GM12878 (cell line): ENCODE measurements around the gene ADM. TPM values are rescaled to one million over a fixed set of nuclear protein-coding genes. Genes with fewer than 3 reads are reported as not detected.

Experiments used
- ATAC-seq: fragments of 200-7000 bp; cut with Tn5 transposase; 3 replicates; pipeline ENCODE4 v1.9.1; 2020; ENCODE audit warnings: mild to moderate bottlenecking, moderate library complexity
- BruUV-seq: library from RNA; stranded (reverse); fragments of 400-500 nt; replicated peaks from 2 replicates; lab custom pipeline; 2021; lab: Mats Ljungman, UMichigan
- CTCF ChIA-PET: fragments of 300-600 bp; sonication (Branson Sonifier 250); formaldehyde crosslinking; extraction: SDS; loops from one replicate; lab custom pipeline; 2021; ENCODE audit warnings: inconsistent platforms; lab: Yijun Ruan, JAX
- POLR2A ChIA-PET: fragments of 350-600 bp; formaldehyde crosslinking; extraction: SDS; loops from one replicate; lab custom pipeline; 2021; ENCODE audit warnings: inconsistent platforms; lab: Charles Lee
- RAD21 ChIA-PET: fragments of 300-600 bp; sonication (Branson Sonifier 250); formaldehyde crosslinking; loops from one replicate; lab custom pipeline; 2023; ENCODE audit warnings: antibody characterized with exemption; ENCODE audit not compliant: unreplicated experiment; lab: Charles Lee
- SMC1A ChIA-PET: fragments of 300-600 bp; sonication (Branson Sonifier 250); formaldehyde crosslinking; loops from one replicate; lab custom pipeline; 2023; ENCODE audit not compliant: unreplicated experiment, uncharacterized antibody; lab: Charles Lee
- DNase-seq: peaks from one replicate; pipeline ENCODE4 v3.0.0-alpha.2; 2011; ENCODE audit warnings: low read depth, low spot score
- FAIRE-seq: peaks from 3 replicates; lab custom pipeline; 2011; peaks lifted over from hg19 to GRCh38; lab: Jason Lieb, UNC
- H2AFZ ChIP-seq: 2 replicates; pipeline ENCODE4 v1.6.0; 2011; ENCODE audit warnings: low read depth, low read length, control low read depth; ENCODE audit not compliant: control insufficient read depth
- H3K27ac ChIP-seq: 2 replicates; pipeline ENCODE4 v1.5.1; 2011; ENCODE audit warnings: control low read depth; ENCODE audit not compliant: control insufficient read depth, insufficient read depth
- H3K27me3 ChIP-seq, 2 experiments: replicated peaks in 1 of 2; 2 replicates each; pipeline versions ENCODE4 v1.6.0 to v1.6.1; 2011; ENCODE audit warnings: low read length in 1 of 2; ENCODE audit not compliant: control insufficient read depth in 2 of 2, insufficient read depth in 2 of 2
- H3K36me3 ChIP-seq, 2 experiments: 2 replicates each; pipeline ENCODE4 v1.5.1; 2011; ENCODE audit warnings: low read length in 1 of 2; ENCODE audit not compliant: control insufficient read depth in 2 of 2, insufficient read depth in 2 of 2
- H3K4me1 ChIP-seq: 2 replicates; pipeline ENCODE4 v1.6.1; 2011; ENCODE audit warnings: mild to moderate bottlenecking, low read length, moderate library complexity, mixed read lengths; ENCODE audit not compliant: control insufficient read depth, insufficient read depth
- H3K4me2 ChIP-seq: 2 replicates; pipeline ENCODE4 v1.6.0; 2011; ENCODE audit warnings: control low read depth; ENCODE audit not compliant: control insufficient read depth, insufficient read depth
- H3K4me3 ChIP-seq: fragments of 200-600 bp; sonication (generic); 2 replicates; pipeline ENCODE4 v1.5.1; 2016
- H3K79me2 ChIP-seq: 2 replicates; pipeline ENCODE4 v1.6.0; 2011; ENCODE audit warnings: low read length; ENCODE audit not compliant: control insufficient read depth, insufficient read depth
- H3K9ac ChIP-seq: 2 replicates; pipeline ENCODE4 v1.8.0; 2011; ENCODE audit warnings: low read length, control low read depth, mixed read lengths; ENCODE audit not compliant: control insufficient read depth, insufficient read depth
- H3K9me3 ChIP-seq: replicated peaks from 3 replicates; pipeline ENCODE4 v1.5.1; 2011; ENCODE audit warnings: mild to moderate bottlenecking, low read length; ENCODE audit not compliant: control insufficient read depth, insufficient read depth
- H4K20me1 ChIP-seq: 2 replicates; pipeline ENCODE4 v1.6.0; 2011; ENCODE audit not compliant: control insufficient read depth, insufficient read depth
- CBX5 ChIP-seq: sonication (generic); IDR thresholded peaks from 2 replicates; pipeline ENCODE4 v1.6.1; 2016; ENCODE audit warnings: low read depth, moderate library complexity, mild to moderate bottlenecking, inconsistent platforms
- CREM ChIP-seq: IDR thresholded peaks from 2 replicates; pipeline ENCODE4 v1.6.1; 2014; ENCODE audit warnings: antibody characterized with exemption, low read depth
- RFX5 ChIP-seq: IDR thresholded peaks from 2 replicates; pipeline ENCODE4 v1.6.1; 2011; ENCODE audit warnings: low read depth, low read length, improper control_type of control experiment
- ZNF217 ChIP-seq: fragments of 450-650 bp; IDR thresholded peaks from 2 replicates; pipeline ENCODE4 v1.6.1; 2017; ENCODE audit warnings: antibody characterized with exemption, mild to moderate bottlenecking
- WGBS: methylation state at CpG from one replicate; pipeline ENCODE4 v1.1.6; 2016; ENCODE audit warnings: low lambda C conversion rate; ENCODE audit not compliant: insufficient replicate concordance, insufficient coverage; ENCODE audit errors: missing lambda C conversion rate; 5-methylcytosine and 5-hydroxymethylcytosine counted together
- in situ Hi-C: fragments of 300-500 bp; cut with MboI; formaldehyde crosslinking; loops from 9 replicates; pipeline ENCODE4 v1.14.3; 2018; ENCODE audit warnings: mixed read lengths
- intact Hi-C: fragments of 100-400 bp; cut with micrococcal nuclease; formaldehyde crosslinking; loops from one replicate; pipeline ENCODE4 v1.14.2; 2022; ENCODE audit not compliant: unreplicated experiment
- polyA plus RNA-seq, 11 experiments: library from polyadenylated mRNA; depleted of rRNA in 4 of 11; unstranded in 6 of 11; stranded (reverse) in 5 of 11; fragments of >200 nt; fragmentation: Nextera tagmentation in 4 of 11; fragmentation: Illumina TruSeq in 1 of 11; extraction: Ambion mirVana in 4 of 11; extraction: Trizol in 1 of 11; gene quantifications; 1 replicate in 1 of 11; 2 replicates in 10 of 11; pipeline versions ENCODE4 v1.2.1 to v1.2.3, GENCODE V29; 2011 to 2016; ENCODE audit warnings: inconsistent platforms in 2 of 11, missing spikeins in 2 of 11, low read depth in 1 of 11
- total RNA-seq, 4 experiments: library from RNA; depleted of rRNA in 3 of 4; stranded (reverse); fragments of >200 nt in 3 of 4; fragmentation: Illumina TruSeq in 1 of 4; extraction: Trizol in 1 of 4; gene quantifications; 2 replicates each; pipeline versions ENCODE4 v1.2.1 to v1.2.3, GENCODE V29; 2013 to 2021
- TF ChIP-seq, protein P1 (sequence below), 3 experiments: IDR thresholded peaks in 2 of 3; conservative IDR thresholded peaks in 1 of 3; 2 replicates each; pipeline ENCODE4 v1.5.1; 2011; ENCODE audit warnings: low read depth in 3 of 3, low read length in 3 of 3, mild to moderate bottlenecking in 3 of 3, control low read depth in 2 of 3, moderate library complexity in 2 of 3, inconsistent platforms in 1 of 3, mixed read lengths in 1 of 3; ENCODE audit not compliant: control insufficient read depth in 2 of 3, insufficient read depth in 1 of 3; ENCODE audit errors: extremely low read depth in 1 of 3
- TF ChIP-seq, protein P2 (sequence below): fragments of 450-650 bp; IDR thresholded peaks from 2 replicates; pipeline ENCODE4 v1.6.1; 2017; ENCODE audit warnings: mild to moderate bottlenecking
- TF ChIP-seq, protein P3 (sequence below): fragments of 450-650 bp; formaldehyde crosslinking; IDR thresholded peaks from 2 replicates; pipeline ENCODE4 v1.5.0; 2022; ENCODE audit warnings: mild to moderate bottlenecking, missing genetic modification characterization

The ADM gene
- total and polyA plus RNA-seq, 10 of the 15 experiments (the other 5 are each of a cell fraction or from before 2014, with no cell fraction given), result 0.11 to 4.2 (median 0.21) TPM; not detected in 7

DNA sequence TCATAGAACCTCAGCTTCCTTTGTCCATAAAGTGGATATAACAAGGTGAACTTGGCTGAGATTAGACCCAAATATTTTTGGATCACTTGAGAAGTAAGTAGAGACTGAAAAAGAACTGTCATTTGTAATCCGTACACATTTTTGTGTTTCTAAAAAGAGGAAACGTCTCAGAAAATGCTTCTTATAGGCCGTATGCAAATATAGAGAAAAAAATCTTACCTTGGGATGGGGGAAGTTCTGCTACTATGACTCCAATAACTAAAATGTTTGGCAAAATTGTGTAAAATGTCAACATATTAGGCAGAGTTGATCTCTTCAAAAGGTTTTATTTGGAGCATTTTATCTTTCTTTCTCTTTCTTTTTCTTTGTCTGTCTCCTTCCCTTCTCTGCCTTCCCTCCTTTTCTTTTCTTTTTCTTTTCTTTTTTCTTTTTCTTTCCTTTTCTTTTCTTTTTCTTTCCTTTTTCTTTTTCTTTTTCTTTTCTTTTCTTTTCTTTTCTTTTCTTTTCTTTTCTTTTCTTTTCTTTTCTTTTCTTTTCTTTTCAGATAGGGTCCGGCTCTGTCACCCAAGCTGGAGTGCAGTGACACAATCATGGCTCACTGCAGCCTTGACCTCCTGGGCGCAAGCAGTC lies 48.2 kb downstream of the ADM start:
- 10% methylated on average over 5 of the region's 5 CpGs for WGBS
- no peaks in the 10 kb centered on the region for H3K4me1 ChIP-seq
- no peak overlapping the region for H3K4me3 ChIP-seq
- intact Hi-C loops (no loop called here), in situ Hi-C loops (no loop called here)
- H3K4me2 ChIP-seq, result no peak overlapping the region
- no peak for FAIRE-seq
- no peak overlapping the region for H3K27ac ChIP-seq
- ChIA-PET CTCF (interaction anchor here (2.3 kb wide), 1 partner anchor 14 kb away, joined by 7 read pairs; no protein-coding TSS in a partner anchor), SMC1A (no interaction called here), RAD21 (no interaction called here), POLR2A (no interaction called here)
- H3K36me3 ChIP-seq, result no peaks in the 10 kb centered on the region
- H3K79me2 ChIP-seq, result no peaks in the 10 kb centered on the region
- H3K27me3 ChIP-seq, result peaks cover 0 to 3% of the 10 kb centered on the region in 2 experiments; a peak in 1 of 4 replicates
- no peak for ATAC-seq
- no peak for DNase-seq
- H2AFZ ChIP-seq, result no peak overlapping the region; the same call in 1 of the 2 replicates
- H3K9ac ChIP-seq, result no peak overlapping the region
- no peaks in the 10 kb centered on the region for H4K20me1 ChIP-seq
- no TSS peak for BruUV-seq
- no peaks in the 10 kb centered on the region for H3K9me3 ChIP-seq
- TF ChIP-seq, protein P1, sequence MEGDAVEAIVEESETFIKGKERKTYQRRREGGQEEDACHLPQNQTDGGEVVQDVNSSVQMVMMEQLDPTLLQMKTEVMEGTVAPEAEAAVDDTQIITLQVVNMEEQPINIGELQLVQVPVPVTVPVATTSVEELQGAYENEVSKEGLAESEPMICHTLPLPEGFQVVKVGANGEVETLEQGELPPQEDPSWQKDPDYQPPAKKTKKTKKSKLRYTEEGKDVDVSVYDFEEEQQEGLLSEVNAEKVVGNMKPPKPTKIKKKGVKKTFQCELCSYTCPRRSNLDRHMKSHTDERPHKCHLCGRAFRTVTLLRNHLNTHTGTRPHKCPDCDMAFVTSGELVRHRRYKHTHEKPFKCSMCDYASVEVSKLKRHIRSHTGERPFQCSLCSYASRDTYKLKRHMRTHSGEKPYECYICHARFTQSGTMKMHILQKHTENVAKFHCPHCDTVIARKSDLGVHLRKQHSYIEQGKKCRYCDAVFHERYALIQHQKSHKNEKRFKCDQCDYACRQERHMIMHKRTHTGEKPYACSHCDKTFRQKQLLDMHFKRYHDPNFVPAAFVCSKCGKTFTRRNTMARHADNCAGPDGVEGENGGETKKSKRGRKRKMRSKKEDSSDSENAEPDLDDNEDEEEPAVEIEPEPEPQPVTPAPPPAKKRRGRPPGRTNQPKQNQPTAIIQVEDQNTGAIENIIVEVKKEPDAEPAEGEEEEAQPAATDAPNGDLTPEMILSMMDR (IDR thresholded peaks at IDR 0.05 in 2 of 3, conservative IDR thresholded peaks at IDR 0.05 in 1 of 3; ENCODE audit: control insufficient read depth in 2 of 3, extremely low read depth in 1 of 3, insufficient read depth in 1 of 3, low read depth in 3 of 3, low read length in 3 of 3), result no peak

DNA sequence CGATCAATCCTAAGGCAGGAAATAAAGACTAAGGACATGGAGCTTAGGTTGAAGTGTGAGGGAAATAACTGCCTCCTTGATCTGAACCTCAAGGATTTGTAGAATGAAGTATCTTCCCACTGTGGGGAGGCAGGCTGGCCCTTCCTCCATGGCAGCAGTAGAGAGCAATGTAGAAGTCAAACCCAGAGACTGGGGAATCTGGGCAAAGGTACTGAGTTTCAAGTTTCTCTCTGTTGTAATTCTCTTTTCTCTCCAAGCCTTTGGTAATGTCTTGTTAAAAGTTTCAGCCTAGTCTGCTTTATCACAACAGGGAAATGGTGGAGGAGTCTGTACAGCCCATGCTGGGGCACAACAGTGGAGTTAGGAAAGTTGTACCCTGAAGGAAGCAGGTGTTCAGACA lies 49.5 kb downstream of the ADM start:
- ChIA-PET SMC1A (interaction anchor here (1.9 kb wide), 1 partner anchor 12 kb away, joined by 5 read pairs; no protein-coding TSS in a partner anchor), POLR2A (no interaction called here), CTCF (interaction anchor here (1.2 to 4.0 kb wide), 2 partner anchors 12 to 25 kb away, joined by 3 to 27 read pairs; no protein-coding TSS in a partner anchor), RAD21 (interaction anchor here (0.5 kb wide), 1 partner anchor 25 kb away, joined by 3 read pairs; no protein-coding TSS in a partner anchor)
- H3K4me3 ChIP-seq, result no peak overlapping the region
- BruUV-seq, result no TSS peak
- H4K20me1 ChIP-seq, result no peaks in the 10 kb centered on the region
- ATAC-seq (no peak), DNase-seq (no peak), FAIRE-seq (no peak)
- WGBS, result 46% methylated on average over 1 of the region's 1 CpG
- no peaks in the 10 kb centered on the region for H3K36me3 ChIP-seq
- no peaks in the 10 kb centered on the region for H3K4me1 ChIP-seq
- no peak overlapping the region for H3K9ac ChIP-seq
- H3K9me3 ChIP-seq, result no peaks in the 10 kb centered on the region
- no peak overlapping the region for H3K4me2 ChIP-seq
- in situ Hi-C loops (no loop called here), intact Hi-C loops (no loop called here)
- H2AFZ ChIP-seq, result no peak overlapping the region
- H3K27ac ChIP-seq, result no peak overlapping the region
- H3K79me2 ChIP-seq, result no peaks in the 10 kb centered on the region
- peaks cover 0 to 8% of the 10 kb centered on the region in 2 experiments; a peak in 1 of 4 replicates for H3K27me3 ChIP-seq
- TF ChIP-seq CREM (no peak), CBX5 (no peak), ZNF217 (no peak), RFX5 (no peak)
- TF ChIP-seq, protein P2, sequence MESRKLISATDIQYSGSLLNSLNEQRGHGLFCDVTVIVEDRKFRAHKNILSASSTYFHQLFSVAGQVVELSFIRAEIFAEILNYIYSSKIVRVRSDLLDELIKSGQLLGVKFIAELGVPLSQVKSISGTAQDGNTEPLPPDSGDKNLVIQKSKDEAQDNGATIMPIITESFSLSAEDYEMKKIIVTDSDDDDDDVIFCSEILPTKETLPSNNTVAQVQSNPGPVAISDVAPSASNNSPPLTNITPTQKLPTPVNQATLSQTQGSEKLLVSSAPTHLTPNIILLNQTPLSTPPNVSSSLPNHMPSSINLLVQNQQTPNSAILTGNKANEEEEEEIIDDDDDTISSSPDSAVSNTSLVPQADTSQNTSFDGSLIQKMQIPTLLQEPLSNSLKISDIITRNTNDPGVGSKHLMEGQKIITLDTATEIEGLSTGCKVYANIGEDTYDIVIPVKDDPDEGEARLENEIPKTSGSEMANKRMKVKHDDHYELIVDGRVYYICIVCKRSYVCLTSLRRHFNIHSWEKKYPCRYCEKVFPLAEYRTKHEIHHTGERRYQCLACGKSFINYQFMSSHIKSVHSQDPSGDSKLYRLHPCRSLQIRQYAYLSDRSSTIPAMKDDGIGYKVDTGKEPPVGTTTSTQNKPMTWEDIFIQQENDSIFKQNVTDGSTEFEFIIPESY, result no peak
- TF ChIP-seq, protein P3, sequence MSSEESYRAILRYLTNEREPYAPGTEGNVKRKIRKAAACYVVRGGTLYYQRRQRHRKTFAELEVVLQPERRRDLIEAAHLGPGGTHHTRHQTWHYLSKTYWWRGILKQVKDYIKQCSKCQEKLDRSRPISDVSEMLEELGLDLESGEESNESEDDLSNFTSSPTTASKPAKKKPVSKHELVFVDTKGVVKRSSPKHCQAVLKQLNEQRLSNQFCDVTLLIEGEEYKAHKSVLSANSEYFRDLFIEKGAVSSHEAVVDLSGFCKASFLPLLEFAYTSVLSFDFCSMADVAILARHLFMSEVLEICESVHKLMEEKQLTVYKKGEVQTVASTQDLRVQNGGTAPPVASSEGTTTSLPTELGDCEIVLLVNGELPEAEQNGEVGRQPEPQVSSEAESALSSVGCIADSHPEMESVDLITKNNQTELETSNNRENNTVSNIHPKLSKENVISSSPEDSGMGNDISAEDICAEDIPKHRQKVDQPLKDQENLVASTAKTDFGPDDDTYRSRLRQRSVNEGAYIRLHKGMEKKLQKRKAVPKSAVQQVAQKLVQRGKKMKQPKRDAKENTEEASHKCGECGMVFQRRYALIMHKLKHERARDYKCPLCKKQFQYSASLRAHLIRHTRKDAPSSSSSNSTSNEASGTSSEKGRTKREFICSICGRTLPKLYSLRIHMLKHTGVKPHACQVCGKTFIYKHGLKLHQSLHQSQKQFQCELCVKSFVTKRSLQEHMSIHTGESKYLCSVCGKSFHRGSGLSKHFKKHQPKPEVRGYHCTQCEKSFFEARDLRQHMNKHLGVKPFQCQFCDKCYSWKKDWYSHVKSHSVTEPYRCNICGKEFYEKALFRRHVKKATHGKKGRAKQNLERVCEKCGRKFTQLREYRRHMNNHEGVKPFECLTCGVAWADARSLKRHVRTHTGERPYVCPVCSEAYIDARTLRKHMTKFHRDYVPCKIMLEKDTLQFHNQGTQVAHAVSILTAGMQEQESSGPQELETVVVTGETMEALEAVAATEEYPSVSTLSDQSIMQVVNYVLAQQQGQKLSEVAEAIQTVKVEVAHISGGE (CRISPR knock-in tag), result no peak
